GM10248 (cell line): ENCODE measurements around the gene TTPAL.

Experiments
- CTCF ChIA-PET: fragments of 300-600 bp; sonication (Branson Sonifier 250); formaldehyde crosslinking; extraction: SDS; loops from one replicate; lab custom pipeline; 2021; ENCODE audit warnings: antibody characterized with exemption; lab: Yijun Ruan, JAX
- POLR2A ChIA-PET: fragments of 350-650 bp; sonication (Branson Sonifier 250); formaldehyde crosslinking; extraction: SDS; loops from one replicate; lab custom pipeline; 2020; ENCODE audit warnings: antibody characterized with exemption; lab: Yijun Ruan, JAX
- DNase-seq: peaks from one replicate; pipeline ENCODE4 v3.0.0; 2012; ENCODE audit errors: extremely low spot score
- CTCF ChIP-seq: IDR thresholded peaks from 2 replicates; pipeline ENCODE4 v1.5.1; 2012; ENCODE audit warnings: mild to moderate bottlenecking, low read depth; ENCODE audit errors: extremely low read depth, missing control alignments, control extremely low read depth

The TTPAL gene

GRCh38 chr20:44491635-44492395, 16.1 kb downstream of the TTPAL start:
- TF ChIP-seq CTCF: no peak
- no peak for DNase-seq
- ChIA-PET CTCF (interaction anchor here (0.8 to 1.1 kb wide), 2 partner anchors 11 to 30 kb away, joined by 3 read pairs; partner anchors contain the start of gene SERINC3), POLR2A (no interaction called here)

GRCh38 chr20:44494266-44494665, 18.6 kb downstream of the TTPAL start:
- CTCF ChIA-PET: interaction anchor here (1.2 to 1.6 kb wide), 4 partner anchors 9 to 189 kb away, joined by 3 to 8 read pairs (median 4); no protein-coding TSS in a partner anchor

GRCh38 chr20:44494681-44495080, 19.0 kb downstream of the TTPAL start:
- DNase-seq: no peak
- POLR2A ChIA-PET: no interaction called here
- no peak for TF ChIP-seq CTCF
- CTCF ChIA-PET: interaction anchor here (1.3 to 1.6 kb wide), 3 partner anchors 81 to 189 kb away, joined by 3 to 8 read pairs (median 5); no protein-coding TSS in a partner anchor

More at GRCh38 chr20:44494266-44494665, 18.6 kb downstream of the TTPAL start:
- POLR2A ChIA-PET: no interaction called here
- DNase-seq: no peak
- TF ChIP-seq CTCF: no peak

- no peak for TF ChIP-seq CTCF
- DNase-seq: no peak
- ChIA-PET POLR2A (no interaction called here), CTCF (interaction anchor here (1.4 to 1.6 kb wide), 2 partner anchors 114 to 188 kb away, joined by 5 to 8 read pairs; no protein-coding TSS in a partner anchor)
These were observed 19.6 kb downstream of the TTPAL start for GRCh38 chr20:44495257-44495656.

GRCh38 chr20:44495802-44496481, 20.3 kb downstream of the TTPAL start:
- DNase-seq: no peak
- TF ChIP-seq CTCF: no peak
- POLR2A ChIA-PET: no interaction called here
- CTCF ChIA-PET: interaction anchor here (0.7 to 1.6 kb wide), 2 partner anchors 12 to 114 kb away, joined by 3 to 8 read pairs; no protein-coding TSS in a partner anchor

GRCh38 chr20:44496976-44497375, 21.3 kb downstream of the TTPAL start:
- DNase-seq: no peak
- ChIA-PET POLR2A (no interaction called here), CTCF (no interaction called here)
- TF ChIP-seq CTCF: no peak
